ENCODE data around the gene TMC3. TPM values are rescaled to one million over a fixed set of nuclear protein-coding genes. Genes with fewer than 3 reads are reported as not detected.

The TMC3 gene
- polyA plus RNA-seq, 1 donor (not counting 4 experiments of a cell fraction or from before 2014, with no cell fraction given), result not detected

DNA sequence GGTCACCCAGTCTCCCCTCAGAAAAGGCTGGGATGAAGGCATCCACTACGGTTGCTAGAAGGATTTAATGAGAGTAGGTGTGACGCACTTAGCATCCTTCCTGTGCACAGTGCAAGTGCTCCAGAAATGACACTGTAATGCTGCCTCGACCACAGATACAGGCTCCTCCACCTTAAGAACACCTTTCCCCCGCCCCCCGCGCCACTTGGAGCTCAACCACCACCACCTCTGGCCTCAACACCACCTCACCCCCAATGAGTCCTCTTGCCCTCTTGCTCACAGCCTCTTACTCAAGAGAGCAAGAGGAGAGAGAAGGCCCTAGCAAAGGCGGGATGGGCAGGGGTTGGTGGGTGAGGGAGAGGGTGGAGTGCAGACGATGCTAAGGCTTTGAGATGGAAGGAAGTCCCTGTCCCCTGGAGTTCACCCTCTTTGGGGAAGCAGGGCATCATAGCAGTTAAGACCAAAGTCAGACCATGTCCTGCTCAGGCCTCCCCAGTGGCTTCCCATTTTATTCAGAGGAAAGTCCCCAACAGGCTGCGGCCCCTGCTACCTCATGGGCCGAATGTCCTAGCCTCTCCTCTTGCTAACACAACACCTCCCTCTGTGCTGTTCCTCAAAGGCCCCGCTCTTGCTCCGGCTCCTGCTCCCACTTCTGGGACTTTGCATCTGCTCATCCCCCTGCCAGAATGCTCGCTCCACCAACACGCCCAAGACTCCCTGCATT lies 58.4 kb downstream of the TMC3 start:
- Histone ChIP-seq H3K36me3 (ENCODE audit: control insufficient read depth in 2 of 2, extremely low read depth in 1 of 2, insufficient read depth in 2 of 2, low read length in 2 of 2) (peaks cover 54 to 63% of the 10 kb centered on the region in 2 experiments), H3K9ac (ENCODE audit: control insufficient read depth, extremely low read depth, insufficient read depth, low read length) (no peak overlapping the region), H3K9me1 (ENCODE audit: control insufficient read depth, extremely low read depth, insufficient read depth, low read length) (no peaks in the 10 kb centered on the region), H3K4me1 (ENCODE audit: control insufficient read depth, extremely low read depth, insufficient read depth, low read length) (peaks cover 20% of the 10 kb centered on the region), H3K27ac (ENCODE audit: control insufficient read depth, insufficient read depth, low read length) (no peak overlapping the region), H3K79me2 (ENCODE audit: control insufficient read depth, insufficient read depth, low read length) (no peaks in the 10 kb centered on the region), H2AFZ (ENCODE audit: control insufficient read depth, low read length) (no peak overlapping the region), H4K20me1 (ENCODE audit: control insufficient read depth, extremely low read depth, insufficient read depth, low read length) (no peaks in the 10 kb centered on the region), H3K4me2 (ENCODE audit: control insufficient read depth, extremely low read depth, insufficient read depth, low read depth, low read length) (no peak overlapping the region), H3K9me3 (ENCODE audit: control insufficient read depth, low read depth, low read length) (no peaks in the 10 kb centered on the region), H3K27me3 (ENCODE audit: control insufficient read depth, extremely low read depth, insufficient read depth, low read length) (no peaks in the 10 kb centered on the region), H3K4me3 (ENCODE audit: control insufficient read depth in 2 of 3, extremely low read depth in 1 of 3, insufficient read depth in 2 of 3, low read depth in 1 of 3, low read length in 3 of 3) (no peak overlapping the region)
- dilution Hi-C loops (cut with MboI; ENCODE audit: extremely low pct_ligation_motif_present, low sequenced_read_pairs), result no loop called here
- TF ChIP-seq, protein P1, sequence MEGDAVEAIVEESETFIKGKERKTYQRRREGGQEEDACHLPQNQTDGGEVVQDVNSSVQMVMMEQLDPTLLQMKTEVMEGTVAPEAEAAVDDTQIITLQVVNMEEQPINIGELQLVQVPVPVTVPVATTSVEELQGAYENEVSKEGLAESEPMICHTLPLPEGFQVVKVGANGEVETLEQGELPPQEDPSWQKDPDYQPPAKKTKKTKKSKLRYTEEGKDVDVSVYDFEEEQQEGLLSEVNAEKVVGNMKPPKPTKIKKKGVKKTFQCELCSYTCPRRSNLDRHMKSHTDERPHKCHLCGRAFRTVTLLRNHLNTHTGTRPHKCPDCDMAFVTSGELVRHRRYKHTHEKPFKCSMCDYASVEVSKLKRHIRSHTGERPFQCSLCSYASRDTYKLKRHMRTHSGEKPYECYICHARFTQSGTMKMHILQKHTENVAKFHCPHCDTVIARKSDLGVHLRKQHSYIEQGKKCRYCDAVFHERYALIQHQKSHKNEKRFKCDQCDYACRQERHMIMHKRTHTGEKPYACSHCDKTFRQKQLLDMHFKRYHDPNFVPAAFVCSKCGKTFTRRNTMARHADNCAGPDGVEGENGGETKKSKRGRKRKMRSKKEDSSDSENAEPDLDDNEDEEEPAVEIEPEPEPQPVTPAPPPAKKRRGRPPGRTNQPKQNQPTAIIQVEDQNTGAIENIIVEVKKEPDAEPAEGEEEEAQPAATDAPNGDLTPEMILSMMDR (optimal IDR thresholded peaks at IDR 0.05 in 1 of 3, IDR thresholded peaks at IDR 0.05 in 1 of 3, conservative IDR thresholded peaks at IDR 0.05 in 1 of 3; ENCODE audit: extremely low read depth in 1 of 3, insufficient read depth in 2 of 3, low read length in 3 of 3), result no peak
- no peak for TF ChIP-seq EZH2 (IDR thresholded peaks at IDR 0.05; ENCODE audit: low read length)
- FAIRE-seq (no peak), DNase-seq (ENCODE audit: low read depth, low spot score) (no peak)

DNA sequence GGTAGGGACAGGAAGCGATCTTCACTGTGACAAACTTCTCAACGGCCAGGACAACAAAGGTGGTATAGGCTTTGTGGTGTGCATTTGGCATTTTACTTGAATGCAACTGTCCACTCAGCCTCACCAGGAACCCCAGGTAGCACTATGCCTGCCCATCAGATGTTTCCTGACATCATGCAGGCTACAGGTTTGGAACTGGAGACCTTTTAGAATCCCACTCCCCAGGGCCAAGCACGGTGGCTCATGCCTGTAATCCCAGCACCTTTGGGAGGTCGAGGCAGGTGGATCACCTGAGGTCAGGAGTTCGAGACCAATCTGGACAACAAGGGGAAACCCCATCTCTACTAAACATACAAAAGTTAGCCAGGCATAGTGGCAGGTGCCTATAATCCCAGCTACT lies 59.6 kb downstream of the TMC3 start:
- Histone ChIP-seq H3K36me3 (ENCODE audit: control insufficient read depth in 2 of 2, extremely low read depth in 1 of 2, insufficient read depth in 2 of 2, low read length in 2 of 2) (peaks cover 55 to 57% of the 10 kb centered on the region in 2 experiments), H3K9me1 (ENCODE audit: control insufficient read depth, extremely low read depth, insufficient read depth, low read length) (no peaks in the 10 kb centered on the region), H3K9ac (ENCODE audit: control insufficient read depth, extremely low read depth, insufficient read depth, low read length) (peak overlapping the region; percentile 9), H3K27me3 (ENCODE audit: control insufficient read depth, extremely low read depth, insufficient read depth, low read length) (no peaks in the 10 kb centered on the region), H4K20me1 (ENCODE audit: control insufficient read depth, extremely low read depth, insufficient read depth, low read length) (no peaks in the 10 kb centered on the region), H3K4me1 (ENCODE audit: control insufficient read depth, extremely low read depth, insufficient read depth, low read length) (peaks cover 20% of the 10 kb centered on the region), H3K79me2 (ENCODE audit: control insufficient read depth, insufficient read depth, low read length) (no peaks in the 10 kb centered on the region), H3K4me2 (ENCODE audit: control insufficient read depth, extremely low read depth, insufficient read depth, low read depth, low read length) (no peak overlapping the region), H3K27ac (ENCODE audit: control insufficient read depth, insufficient read depth, low read length) (peak overlapping the region; percentile 51), H3K9me3 (ENCODE audit: control insufficient read depth, low read depth, low read length) (no peaks in the 10 kb centered on the region), H3K4me3 (ENCODE audit: control insufficient read depth in 2 of 3, extremely low read depth in 1 of 3, insufficient read depth in 2 of 3, low read depth in 1 of 3, low read length in 3 of 3) (no peak overlapping the region), H2AFZ (ENCODE audit: control insufficient read depth, low read length) (no peak overlapping the region)
- FAIRE-seq, result peak; percentile 55
- no peak for TF ChIP-seq EZH2 (IDR thresholded peaks at IDR 0.05; ENCODE audit: low read length)
- TF ChIP-seq, protein P1 (optimal IDR thresholded peaks at IDR 0.05 in 1 of 3, IDR thresholded peaks at IDR 0.05 in 1 of 3, conservative IDR thresholded peaks at IDR 0.05 in 1 of 3; ENCODE audit: extremely low read depth in 1 of 3, insufficient read depth in 2 of 3, low read length in 3 of 3), result no peak
- DNase-seq (ENCODE audit: low read depth, low spot score), result no peak
- dilution Hi-C loops (cut with MboI; ENCODE audit: extremely low pct_ligation_motif_present, low sequenced_read_pairs), result no loop called here

Measured in keratinocyte (primary cell).